ENCODE data around the gene SPPL3. TPM values are rescaled to one million over a fixed set of nuclear protein-coding genes. Genes with fewer than 3 reads are reported as not detected.
"Not testable (repeated sequence)": the region's sequence is repeated elsewhere in the genome, so short reads cannot be mapped to it uniquely, and the experiment has no call there.

SPPL3 gene, protein sequence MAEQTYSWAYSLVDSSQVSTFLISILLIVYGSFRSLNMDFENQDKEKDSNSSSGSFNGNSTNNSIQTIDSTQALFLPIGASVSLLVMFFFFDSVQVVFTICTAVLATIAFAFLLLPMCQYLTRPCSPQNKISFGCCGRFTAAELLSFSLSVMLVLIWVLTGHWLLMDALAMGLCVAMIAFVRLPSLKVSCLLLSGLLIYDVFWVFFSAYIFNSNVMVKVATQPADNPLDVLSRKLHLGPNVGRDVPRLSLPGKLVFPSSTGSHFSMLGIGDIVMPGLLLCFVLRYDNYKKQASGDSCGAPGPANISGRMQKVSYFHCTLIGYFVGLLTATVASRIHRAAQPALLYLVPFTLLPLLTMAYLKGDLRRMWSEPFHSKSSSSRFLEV
- total RNA-seq = 10 to 100 TPM; 27.6 to 29.7 TPM
- long read RNA-seq, full-length matches to known transcripts = 6 of 14 reads
- long read RNA-seq, partial matches to known transcripts = 6 of 14 reads
- long read RNA-seq, other reads (novel, unspliced or antisense) = 2 of 14 reads

DNA sequence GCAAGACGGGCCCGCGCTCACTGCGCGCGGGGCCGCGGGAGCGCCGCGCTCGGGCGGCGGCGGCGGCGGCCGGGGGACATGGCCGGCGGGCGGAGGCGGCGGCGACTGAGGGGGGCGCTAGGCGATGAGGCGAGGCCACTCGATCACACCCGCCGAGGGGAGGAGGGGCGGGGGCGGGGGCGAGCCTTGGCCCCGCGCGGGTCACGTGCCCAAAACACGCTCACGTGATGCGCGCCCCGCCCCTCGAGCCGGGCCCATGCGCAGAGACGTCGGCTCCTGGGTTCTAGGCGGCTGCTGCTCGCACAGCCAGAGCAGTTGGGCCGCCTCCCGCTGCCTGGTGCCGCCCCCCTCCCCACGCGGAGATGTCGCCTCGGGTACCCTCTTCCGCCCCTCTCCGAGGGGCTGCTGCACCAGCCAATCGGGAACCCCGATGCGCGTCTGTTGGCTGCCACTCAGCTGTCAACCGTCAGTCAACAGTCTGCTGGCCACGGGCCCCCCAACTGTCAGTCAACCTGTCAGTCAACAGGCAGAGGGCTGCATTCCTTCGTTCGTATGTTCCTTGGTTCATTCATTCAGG, at the start of gene SPPL3:
Gene SPPL3 (minus strand): TSS at position 162 of the 577 bp plus-strand sequence. CDS start 491 bp downstream, outside the sequence.
- ATAC-seq (peak; percentile 95), DNase-seq (peak; percentile 95)

GRCh38 chr12:120950807-120951206, 46.6 kb upstream of the SPPL3 start:
- intact Hi-C loops (cut with DNase I) = no loop called here
- no peak for ATAC-seq

More for the DNA sequence above, at the start of gene SPPL3:
- intact Hi-C loops (cut with DNase I) = loop anchor here in 1 of 2 donors (10.0 kb wide), 1 partner anchor 139 kb away; no protein-coding TSS in a partner anchor

DNA sequence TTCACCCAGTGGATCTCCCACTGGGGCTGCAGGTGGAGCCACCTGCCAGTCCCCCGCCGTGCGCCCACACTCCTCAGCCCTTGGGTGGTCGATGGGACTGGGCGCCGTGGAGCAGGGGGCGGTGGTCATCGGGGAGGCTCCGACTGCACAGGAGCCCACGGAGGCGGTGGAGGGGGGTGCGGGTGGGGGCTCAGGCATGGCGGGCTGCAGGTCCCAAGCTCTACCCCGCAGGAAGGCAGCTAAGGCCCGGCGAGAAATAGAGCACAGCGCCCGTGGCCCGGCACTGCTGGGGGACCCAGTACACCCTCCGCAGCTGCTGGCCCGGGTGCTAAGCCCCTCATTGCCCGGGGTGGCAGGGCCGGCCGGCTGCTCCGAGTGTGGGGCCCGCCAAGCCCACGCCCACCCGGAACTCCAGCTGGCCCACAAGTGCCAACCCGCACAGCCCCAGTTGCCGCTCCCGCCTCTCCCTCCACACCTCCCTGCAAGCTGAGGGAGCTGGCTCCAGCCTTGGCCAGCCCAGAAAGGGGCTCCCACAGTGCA, 46.2 kb upstream of the SPPL3 start:
- ATAC-seq; intact Hi-C loops (cut with DNase I); DNase-seq: not testable (repeated sequence)

More at GRCh38 chr12:120950807-120951206, 46.6 kb upstream of the SPPL3 start:
- DNase-seq = no peak

GRCh38 chr12:120945516-120945915, 41.4 kb upstream of the SPPL3 start:
- ATAC-seq; intact Hi-C loops (cut with DNase I); DNase-seq: not testable (repeated sequence)

DNA sequence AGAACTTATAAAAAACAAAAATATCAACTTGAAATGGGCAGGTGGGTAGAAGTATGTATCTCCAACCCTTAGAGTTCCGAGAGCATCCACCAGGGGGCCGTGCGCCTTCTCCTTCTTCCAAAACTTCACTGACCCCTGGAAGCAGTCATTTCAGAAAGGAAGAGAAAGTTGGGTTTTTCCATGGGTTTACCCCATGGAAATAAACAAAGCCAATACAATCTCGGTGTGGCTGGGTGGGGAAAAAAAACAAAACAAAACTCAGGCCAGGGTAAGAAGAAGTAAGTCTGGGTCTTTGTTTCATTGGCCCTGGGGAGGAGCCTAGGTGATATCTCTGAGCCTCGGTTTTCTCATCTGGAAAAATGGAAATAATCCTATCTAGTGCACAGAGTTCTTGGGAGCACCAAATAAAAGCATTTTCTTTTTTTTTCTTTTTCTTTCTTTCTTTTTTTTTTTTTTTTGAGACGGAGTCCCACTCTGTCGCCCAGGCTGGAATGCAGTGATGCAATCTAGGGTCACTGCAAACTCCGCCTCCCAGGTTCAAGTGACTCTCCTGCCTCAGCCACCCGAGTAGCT, 40.6 kb upstream of the SPPL3 start:
- peak; percentile 56 for DNase-seq
- intact Hi-C loops (cut with DNase I) = no loop called here
- peak in 1 of 2 donors; percentile 50 for ATAC-seq

DNA sequence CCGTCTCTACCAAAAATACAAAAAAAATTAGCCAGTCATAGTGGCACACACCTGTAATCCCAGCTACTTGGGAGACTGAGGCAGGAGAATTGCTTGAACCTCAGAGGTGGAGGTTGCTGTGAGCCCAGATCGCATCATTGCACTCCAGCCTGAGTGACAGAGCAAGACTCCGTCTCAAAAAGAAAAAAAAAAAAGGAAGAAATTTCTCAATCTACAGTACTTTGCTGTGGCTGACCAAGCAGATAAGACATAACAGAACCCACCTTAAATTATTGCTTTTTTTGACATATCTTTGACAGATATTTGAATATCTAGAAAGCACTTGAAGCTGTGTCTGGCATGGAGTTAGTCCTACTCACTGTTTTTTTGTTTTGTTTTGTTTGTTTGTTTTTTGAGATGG, 39.3 kb upstream of the SPPL3 start:
- DNase-seq (no peak), ATAC-seq (no peak)
- intact Hi-C loops (cut with DNase I) = no loop called here

DNA sequence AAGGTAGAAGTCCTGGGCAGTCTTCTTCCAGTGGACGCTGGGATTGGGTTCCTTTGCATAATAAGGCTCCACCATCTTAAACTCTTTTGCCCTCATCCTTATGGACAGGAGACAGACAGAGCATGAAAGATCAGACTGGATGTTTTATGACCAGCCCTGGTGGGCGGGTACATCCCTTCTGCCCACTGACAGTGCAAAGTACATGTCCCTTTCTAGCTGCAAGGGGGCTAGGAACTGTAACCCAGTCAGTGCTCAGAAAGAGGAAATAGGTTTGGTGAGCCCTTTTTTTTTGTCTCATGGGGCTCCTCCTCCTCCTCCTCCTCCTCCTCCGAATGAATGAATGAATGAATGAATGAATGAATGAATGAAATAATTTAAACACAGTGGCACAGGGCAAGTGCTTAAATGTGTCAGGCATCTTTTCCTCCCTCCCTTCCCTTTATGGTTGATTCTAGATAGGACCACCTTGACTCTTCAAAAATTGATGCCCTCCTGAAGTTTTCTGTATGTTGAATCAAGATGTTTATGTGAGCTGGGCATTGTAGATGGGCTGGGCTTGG, 37.8 kb upstream of the SPPL3 start:
- DNase-seq (no peak), ATAC-seq (no peak)
- intact Hi-C loops (cut with DNase I) = no loop called here

DNA sequence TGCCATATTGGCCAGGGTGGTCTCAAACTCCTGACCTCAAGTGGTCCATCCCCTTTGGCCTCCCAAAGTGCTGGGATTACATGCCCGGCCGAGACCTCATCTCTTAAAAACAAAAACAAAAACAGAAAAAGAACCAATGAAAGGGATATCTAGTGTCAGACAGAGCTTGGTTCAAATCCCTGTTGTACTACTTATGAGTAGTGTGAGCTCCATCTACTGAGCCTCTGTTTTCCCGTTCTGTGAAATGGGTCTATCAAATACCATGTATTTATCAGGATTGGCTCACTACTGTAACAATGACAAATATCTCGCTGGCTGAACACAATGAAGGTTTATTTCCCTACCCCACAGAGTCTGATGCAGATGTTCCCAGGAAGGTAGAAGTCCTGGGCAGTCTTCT, 37.3 kb upstream of the SPPL3 start:
- ATAC-seq = no peak
- no peak for DNase-seq
- intact Hi-C loops (cut with DNase I) = no loop called here

DNA sequence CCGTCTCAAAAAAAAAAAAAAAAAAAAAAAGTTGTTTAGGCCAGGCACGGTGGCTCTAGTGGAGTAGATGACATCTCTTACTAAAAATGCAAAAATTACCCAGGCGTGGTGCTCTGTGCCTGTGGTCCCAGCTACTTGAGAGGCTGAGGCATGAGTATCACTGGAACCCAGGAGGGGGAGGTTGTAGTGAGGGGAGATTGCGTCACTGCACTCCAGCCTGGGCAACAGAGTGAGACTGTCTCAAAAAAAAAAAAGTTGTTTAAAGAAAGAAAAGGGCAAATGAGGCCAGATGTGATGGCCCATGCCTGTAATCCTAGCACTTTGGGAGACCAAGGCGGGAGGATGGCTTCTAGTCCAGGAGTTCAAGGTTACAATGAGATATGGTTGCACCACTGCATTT, 36.6 kb upstream of the SPPL3 start:
- intact Hi-C loops (cut with DNase I) = no loop called here
- DNase-seq (no peak), ATAC-seq (no peak)

- DNase-seq = no peak
- intact Hi-C loops (cut with DNase I) = no loop called here
- no peak for ATAC-seq
Observed at GRCh38 chr12:120940006-120940405, 35.8 kb upstream of the SPPL3 start.

- DNase-seq (peak; percentile 40), ATAC-seq (peak; percentile 61 to 69)
- intact Hi-C loops (cut with DNase I) = no loop called here
Observed at GRCh38 chr12:120939523-120939922, 35.4 kb upstream of the SPPL3 start.

GRCh38 chr12:120938496-120938895, 34.3 kb upstream of the SPPL3 start:
- ATAC-seq (no peak), DNase-seq (no peak)
- intact Hi-C loops (cut with DNase I) = no loop called here

DNA sequence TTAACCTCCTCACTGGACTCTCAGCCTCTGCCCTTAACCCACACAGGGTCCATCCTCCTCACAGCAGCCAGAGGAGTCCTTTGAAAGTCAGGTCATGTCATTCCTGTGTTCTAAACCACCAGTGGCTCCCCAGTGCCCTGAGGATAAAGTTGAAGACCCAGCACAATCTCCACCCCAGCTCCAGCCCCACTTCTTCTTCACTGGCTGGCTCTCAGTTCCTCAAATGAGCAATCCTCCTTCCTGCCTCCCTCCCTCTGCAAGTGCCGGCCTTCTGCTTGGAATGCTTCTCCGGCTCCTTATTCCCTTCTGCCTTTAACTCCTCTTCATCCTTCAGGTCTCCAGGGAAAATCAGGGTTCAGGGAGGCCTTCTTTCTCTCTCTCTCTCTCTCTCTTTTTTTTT, 32.0 kb upstream of the SPPL3 start:
- ATAC-seq (peak in 1 of 2 donors; percentile 67), DNase-seq (no peak)
- intact Hi-C loops (cut with DNase I) = no loop called here

DNA sequence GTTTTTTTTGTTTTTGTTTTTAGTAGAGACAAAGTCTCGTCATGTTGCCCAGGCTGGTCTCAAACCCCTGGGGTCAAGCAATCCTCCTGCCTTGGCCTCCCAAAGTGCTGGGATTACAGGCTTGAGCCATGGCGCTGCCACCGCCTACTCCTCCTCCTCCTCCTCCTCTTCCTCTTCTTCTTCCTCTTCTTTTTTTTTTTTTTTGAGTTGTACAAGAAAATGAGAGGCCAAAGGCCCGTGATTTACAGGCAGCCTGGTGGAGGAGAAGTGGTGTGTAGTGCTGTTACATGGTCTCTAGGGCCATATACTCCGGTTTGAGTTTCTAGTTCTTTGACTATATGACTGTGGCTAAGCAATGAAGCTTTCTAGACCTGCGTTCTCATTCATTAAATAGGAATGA, 29.6 kb upstream of the SPPL3 start:
- no peak for ATAC-seq
- no peak for DNase-seq
- intact Hi-C loops (cut with DNase I) = no loop called here

GRCh38 chr12:120932956-120933526, 28.9 kb upstream of the SPPL3 start:
- ATAC-seq (no peak), DNase-seq (no peak)
- intact Hi-C loops (cut with DNase I) = no loop called here

DNA sequence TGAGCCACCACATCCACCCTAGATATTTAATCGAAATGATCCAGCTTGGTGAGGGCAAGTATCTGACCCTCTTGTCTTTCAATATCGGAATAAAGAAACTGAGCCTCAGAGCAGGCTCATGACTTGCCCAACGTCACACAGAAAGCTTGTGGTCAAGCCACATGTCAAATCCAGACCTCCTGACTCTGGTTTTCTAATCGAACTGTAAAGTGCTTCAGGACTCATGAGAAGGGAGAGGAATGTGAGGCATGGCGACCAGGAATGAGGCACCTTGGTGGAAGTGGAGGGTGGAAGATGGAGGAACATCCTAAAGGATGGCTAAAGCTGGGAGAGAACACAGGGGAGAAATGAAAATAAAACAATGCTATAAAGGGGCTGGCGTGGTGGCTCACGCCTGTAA, 27.9 kb upstream of the SPPL3 start:
- DNase-seq (no peak), ATAC-seq (no peak)
- intact Hi-C loops (cut with DNase I) = no loop called here

- intact Hi-C loops (cut with DNase I) = no loop called here
- ATAC-seq (no peak), DNase-seq (no peak)
Observed at GRCh38 chr12:120930032-120930431, 25.9 kb upstream of the SPPL3 start.

DNA sequence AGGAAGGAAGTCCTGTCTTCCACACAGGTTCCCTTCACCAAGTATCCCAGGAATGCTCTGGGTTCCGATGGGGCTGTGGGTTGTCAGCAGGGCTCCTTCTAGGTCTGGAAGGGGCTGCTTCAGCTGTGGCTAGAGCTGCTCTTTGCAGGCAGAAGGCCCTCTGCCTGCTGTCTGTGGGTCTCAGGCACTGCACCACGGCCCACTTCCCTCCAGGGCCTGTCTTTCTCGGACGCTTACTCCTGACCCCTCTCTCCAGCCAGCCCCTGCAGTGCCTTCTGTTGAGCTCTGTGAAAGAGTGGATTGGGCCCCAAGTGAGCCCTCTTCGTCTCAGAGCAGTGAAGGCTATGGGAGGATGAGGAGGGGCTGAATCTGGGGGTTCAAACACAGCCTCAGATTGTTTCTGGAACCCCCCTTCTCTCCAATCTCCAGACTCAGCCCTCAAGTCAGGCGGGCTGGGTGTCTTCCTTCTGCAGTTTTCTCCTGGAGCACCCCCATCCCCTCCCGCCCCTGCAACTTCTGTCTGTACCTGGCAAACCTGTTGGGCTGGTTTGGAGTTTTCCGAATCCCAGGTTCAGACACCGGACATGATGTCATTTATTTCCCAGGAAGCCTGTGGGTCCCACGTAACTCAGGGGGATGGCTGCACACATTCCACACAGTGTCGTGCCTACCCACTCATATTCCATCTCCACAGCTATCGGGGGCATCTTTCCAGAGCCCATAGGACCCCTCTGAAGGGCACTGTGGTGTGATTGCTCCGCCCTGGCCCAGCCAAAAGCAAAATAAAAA, 24.9 kb upstream of the SPPL3 start:
- intact Hi-C loops (cut with DNase I) = no loop called here
- no peak for DNase-seq
- ATAC-seq = no peak

Measured in left cardiac atrium (tissue), 4 donors.